Transverse colon (tissue), 4 donors: ENCODE data around the gene MFSD12. TPM values are rescaled to one million over a fixed set of nuclear protein-coding genes. Genes with fewer than 3 reads are reported as not detected.

Experiments used
- DNase-seq: peaks from one replicate; pipeline ENCODE4 v3.0.0-alpha.2; 2019
- H3K27ac ChIP-seq, 4 donors: fragments of 200-600 bp; sonication (generic); 2 replicates each; pipeline ENCODE4 v1.5.1; 2016 to 2018; ENCODE audit warnings: inconsistent platforms in 4 of 4
- H3K27me3 ChIP-seq: fragments of 200-600 bp; sonication (generic); 2 replicates; pipeline ENCODE4 v1.5.1; 2017; ENCODE audit warnings: inconsistent platforms
- H3K36me3 ChIP-seq, 4 donors: fragments of 200-600 bp; sonication (generic); 2 replicates each; pipeline ENCODE4 v1.5.1; 2017 to 2019; ENCODE audit warnings: inconsistent platforms in 4 of 4
- H3K4me1 ChIP-seq, 4 donors: fragments of 200-600 bp; sonication (generic); 2 replicates each; pipeline ENCODE4 v1.5.1; 2017 to 2020; ENCODE audit warnings: inconsistent platforms in 4 of 4
- H3K4me3 ChIP-seq, 4 donors: fragments of 200-600 bp; sonication (generic); 1 replicate in 1 of 4; 2 replicates in 3 of 4; pipeline versions ENCODE4 v1.5.1 to v1.6.1; 2017 to 2019; ENCODE audit warnings: inconsistent platforms in 4 of 4
- H3K9me3 ChIP-seq, 2 donors: fragments of 200-600 bp; sonication (generic); 2 replicates each; pipeline ENCODE4 v1.5.1; 2017 to 2019; ENCODE audit warnings: inconsistent platforms in 2 of 2
- CTCF ChIP-seq, 5 experiments: fragments of 200-600 bp in 3 of 5; fragments of 450-650 bp in 2 of 5; sonication (generic) in 3 of 5; IDR thresholded peaks; 1 replicate in 2 of 5; 2 replicates in 3 of 5; pipeline ENCODE4 v1.5.1; 2016 to 2017; ENCODE audit warnings: antibody characterized with exemption in 5 of 5, inconsistent platforms in 3 of 5, mild to moderate bottlenecking in 2 of 5, moderate library complexity in 1 of 5
- EP300 ChIP-seq: sonication (generic); formaldehyde crosslinking; IDR thresholded peaks from one replicate; pipeline ENCODE4 v1.6.1; 2017; ENCODE audit warnings: antibody characterized with exemption, low read depth
- POLR2A ChIP-seq: fragments of 450-650 bp; IDR thresholded peaks from one replicate; pipeline ENCODE4 v1.6.1; 2016; ENCODE audit warnings: antibody characterized with exemption, mild to moderate bottlenecking, moderate library complexity
- POLR2AphosphoS5 ChIP-seq, 3 donors: sonication (generic); formaldehyde crosslinking; IDR thresholded peaks; one replicate each; pipeline ENCODE4 v1.6.1; 2016; ENCODE audit warnings: antibody characterized with exemption in 3 of 3
- WGBS, 2 donors: methylation state at CpG; one replicate each; pipeline ENCODE4 v1.1.5; 2018; ENCODE audit warnings: low coverage in 1 of 2; 5-methylcytosine and 5-hydroxymethylcytosine counted together
- in situ Hi-C, 4 donors: fragments of 200-750 bp; cut with MboI; loops; one replicate each; pipeline versions ENCODE4 v1.15.0 to v1.15.1; 2017; ENCODE audit warnings: low sequenced_read_pairs in 3 of 4, low pct_ligation_motif_present in 1 of 4, low pct_unique_long_range_greater_than_20kb in 1 of 4
- intact Hi-C: fragments of 100-400 bp; cut with DNase I; formaldehyde crosslinking; loops from one replicate; pipeline ENCODE4 v1.15.1; 2023; ENCODE audit warnings: low total_unique reads
- total RNA-seq, 4 donors: library from RNA; depleted of rRNA; stranded (reverse); fragments of >200 nt; gene quantifications; one replicate each; pipeline ENCODE4 v1.1.0, GENCODE V29; 2016

The MFSD12 gene
- total RNA-seq, 4 donors from 2014 or later = 35.2 to 214 (median 49.2) TPM

GRCh38 chr19:3555653-3556422 lies 1.5 kb downstream of the MFSD12 start:
- no peak for DNase-seq
- Histone ChIP-seq H3K27me3 (no peaks in the 10 kb centered on the region), H3K4me3 (peak overlapping the region in 3 of 4 donors; percentile 73 to 99 (median 94)), H3K4me1 (peaks cover 11 to 44% (median 27%) of the 10 kb centered on the region in 4 donors), H3K9me3 (no peaks in the 10 kb centered on the region), H3K27ac (peak overlapping the region in 3 of 4 donors; percentile 6 to 92 (median 12)), H3K36me3 (no peaks in the 10 kb centered on the region)
- WGBS, 2 donors = 71% methylated on average over 11 of the region's 15 CpGs; no CpG with 5 or more reads in 1 of the 2 donors
- TF ChIP-seq EP300 (no peak), POLR2A (no peak), POLR2AphosphoS5 (IDR thresholded peaks at IDR 0.05) (no peak), CTCF (IDR thresholded peaks at IDR 0.05) (no peak)
- intact Hi-C loops = no loop called here
- in situ Hi-C loops = no loop called here

GRCh38 chr19:3554254-3555083 lies 2.9 kb downstream of the MFSD12 start:
- Histone ChIP-seq H3K4me1 (peaks cover 11 to 44% (median 27%) of the 10 kb centered on the region in 4 donors), H3K27me3 (no peaks in the 10 kb centered on the region), H3K9me3 (no peaks in the 10 kb centered on the region), H3K4me3 (no peak overlapping the region), H3K36me3 (no peaks in the 10 kb centered on the region), H3K27ac (peak overlapping the region; percentile 41 to 73 (median 56))
- WGBS, 2 donors = 57 to 77% methylated on average over 10 to 21 of the region's 21 CpGs
- TF ChIP-seq EP300 (no peak), CTCF (IDR thresholded peaks at IDR 0.05) (no peak), POLR2AphosphoS5 (IDR thresholded peaks at IDR 0.05) (no peak), POLR2A (no peak)
- intact Hi-C loops (no loop called here), in situ Hi-C loops (no loop called here)
- no peak for DNase-seq

GRCh38 chr19:3551792-3552095 lies 5.6 kb downstream of the MFSD12 start:
- Histone ChIP-seq H3K9me3 (no peaks in the 10 kb centered on the region), H3K27me3 (no peaks in the 10 kb centered on the region), H3K36me3 (no peaks in the 10 kb centered on the region), H3K4me3 (no peak overlapping the region), H3K4me1 (peaks cover 11 to 33% (median 18%) of the 10 kb centered on the region in 4 donors), H3K27ac (no peak overlapping the region)
- no peak for DNase-seq
- in situ Hi-C loops = no loop called here
- intact Hi-C loops = no loop called here
- no peak for TF ChIP-seq POLR2AphosphoS5 (IDR thresholded peaks at IDR 0.05)
- TF ChIP-seq POLR2A = no peak
- no peak for TF ChIP-seq CTCF (IDR thresholded peaks at IDR 0.05)
- no peak for TF ChIP-seq EP300
- 60 to 86% methylated on average over 1 to 9 of the region's 9 CpGs for WGBS, 2 donors
